KOPT-K1 (cell line): Measurements from ENCODE around the gene ORM1.
"Not testable (repeated sequence)": the region's sequence is repeated elsewhere in the genome, so short reads cannot be mapped to it uniquely, and the experiment has no call there.

Experiments used
- H3K27ac ChIP-seq: fragments of 200-600 bp; sonication (generic); 2 replicates; pipeline ENCODE4 v1.5.1; 2016; ENCODE audit warnings: antibody characterized with exemption, mild to moderate bottlenecking, low read depth, low read length; ENCODE audit not compliant: poor library complexity, severe bottlenecking
- H3K36me3 ChIP-seq: fragments of 200-600 bp; sonication (generic); 2 replicates; pipeline ENCODE4 v1.5.1; 2017; ENCODE audit warnings: antibody characterized with exemption, mild to moderate bottlenecking, low read length, moderate library complexity; ENCODE audit not compliant: insufficient read depth
- H3K9me3 ChIP-seq: fragments of 200-600 bp; sonication (generic); 2 replicates; pipeline ENCODE4 v1.5.1; 2017; ENCODE audit warnings: antibody characterized with exemption, low read length, mild to moderate bottlenecking; ENCODE audit not compliant: insufficient read depth, poor library complexity, severe bottlenecking

ORM1 gene

DNA sequence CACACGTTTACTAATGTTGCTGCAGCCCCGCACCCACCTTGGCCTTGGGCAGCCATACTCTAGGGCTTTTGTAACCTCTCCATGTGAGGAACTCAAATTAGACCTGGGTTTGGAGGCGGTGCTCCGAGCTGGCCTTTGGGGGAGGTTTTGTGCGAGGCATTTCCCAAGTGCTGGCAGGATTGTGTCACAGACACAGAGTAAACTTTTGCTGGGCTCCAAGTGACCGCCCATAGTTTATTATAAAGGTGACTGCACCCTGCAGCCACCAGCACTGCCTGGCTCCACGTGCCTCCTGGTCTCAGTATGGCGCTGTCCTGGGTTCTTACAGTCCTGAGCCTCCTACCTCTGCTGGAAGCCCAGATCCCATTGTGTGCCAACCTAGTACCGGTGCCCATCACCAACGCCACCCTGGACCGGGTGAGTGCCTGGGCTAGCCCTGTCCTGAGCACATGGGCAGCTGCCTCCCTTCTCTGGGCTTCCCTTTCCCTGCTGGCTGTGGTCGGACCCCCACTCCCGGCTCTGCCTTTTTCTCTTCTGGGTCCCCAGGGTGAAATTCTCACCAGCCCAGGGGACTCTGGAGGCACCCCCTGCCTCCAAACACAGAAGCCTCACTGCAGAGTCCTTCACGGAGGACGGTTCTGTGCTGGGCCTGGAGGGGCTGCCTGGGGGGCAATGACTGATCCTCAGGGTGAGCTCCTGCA is at the start of gene ORM1:
Gene ORM1, plus strand, starts transcription at position 268 of the 701 bp plus-strand sequence. Its CDS starts 36 bp downstream, at position 304.
- not testable (repeated sequence) for H3K36me3 ChIP-seq, H3K27ac ChIP-seq, H3K9me3 ChIP-seq

DNA sequence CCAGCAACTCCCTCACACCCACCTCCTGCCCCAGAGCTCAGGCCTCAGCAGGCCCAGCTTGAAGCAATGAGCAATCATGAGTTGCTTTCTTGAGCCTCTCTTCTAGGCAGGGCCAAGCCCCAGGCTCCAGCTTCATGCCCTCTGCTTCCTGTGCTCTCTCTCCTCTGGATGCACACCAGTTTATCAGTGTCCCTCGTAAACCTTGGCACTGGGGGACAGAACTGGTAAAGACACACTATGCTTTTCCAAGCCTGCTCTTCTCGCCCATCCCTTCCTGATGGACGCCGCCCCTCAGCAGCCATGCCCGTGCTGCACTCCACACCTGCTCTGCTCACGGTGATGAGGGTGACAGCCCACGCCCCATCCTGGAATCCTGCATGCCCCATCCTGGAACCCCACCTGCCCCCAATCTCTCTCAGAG is 49.4 kb upstream of the ORM1 start:
- Histone ChIP-seq H3K36me3 (no peaks in the 10 kb centered on the region), H3K27ac (no peak overlapping the region), H3K9me3 (no peaks in the 10 kb centered on the region)

DNA sequence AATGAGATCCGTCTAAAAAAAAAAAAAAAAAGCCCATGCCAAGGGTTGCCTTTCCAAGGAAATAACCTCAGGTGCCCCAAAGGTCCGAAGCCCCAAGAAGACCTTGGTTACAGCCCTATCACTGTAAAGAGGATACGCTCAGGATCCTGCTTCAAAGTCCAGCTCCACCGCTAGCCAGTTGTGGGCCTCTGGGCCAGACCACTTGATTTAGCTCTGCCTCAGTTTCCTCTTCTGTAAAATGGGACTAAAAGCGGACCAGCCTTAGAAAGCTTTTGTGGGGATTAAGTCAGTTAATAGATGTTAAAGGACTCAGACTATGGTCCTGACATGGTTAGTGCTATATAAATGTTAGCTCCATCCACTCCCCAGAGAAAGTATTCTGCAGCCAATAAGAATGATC is 48.7 kb upstream of the ORM1 start:
- H3K36me3 ChIP-seq: no peaks in the 10 kb centered on the region

DNA sequence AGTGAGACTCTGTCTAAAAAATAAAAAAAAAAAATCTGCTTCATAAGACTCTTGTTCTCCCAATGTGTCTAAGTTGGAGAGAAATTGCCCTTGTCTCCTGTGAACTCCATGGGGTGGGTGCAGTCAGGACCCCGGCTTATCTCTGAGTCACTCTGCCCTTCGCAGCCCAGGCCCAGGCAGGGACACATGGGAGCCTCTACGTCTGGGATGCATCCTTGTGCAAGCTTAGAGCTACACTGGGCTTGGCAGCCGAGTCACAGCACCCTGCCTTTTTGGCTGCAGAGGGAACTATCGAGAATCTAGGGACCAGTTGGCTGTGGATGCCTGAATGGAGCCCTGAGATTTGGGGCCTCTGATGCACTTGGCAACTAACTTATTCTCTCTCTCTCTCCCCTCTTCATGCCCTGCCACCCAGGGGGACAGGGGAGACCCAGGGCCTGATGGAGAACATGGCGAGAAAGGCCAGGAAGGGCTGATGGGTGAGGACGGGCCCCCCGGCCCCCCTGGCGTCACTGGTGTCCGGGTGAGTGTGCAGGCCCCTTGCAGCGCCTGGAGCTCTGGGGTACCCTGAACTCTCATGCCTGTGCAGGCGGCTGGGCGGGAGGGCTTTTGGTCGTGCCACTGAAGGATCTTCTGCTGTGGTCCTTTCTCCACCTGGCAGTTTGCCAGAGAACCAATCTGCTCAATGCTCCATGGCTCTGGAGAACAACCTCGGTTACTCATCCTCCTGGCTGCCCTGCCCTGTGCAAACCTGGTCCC is 47.5 kb upstream of the ORM1 start:
- Histone ChIP-seq H3K36me3 (no peaks in the 10 kb centered on the region), H3K27ac (no peak overlapping the region), H3K9me3 (no peaks in the 10 kb centered on the region)

More for the DNA sequence above, 48.7 kb upstream of the ORM1 start:
- Histone ChIP-seq H3K9me3 (no peaks in the 10 kb centered on the region), H3K27ac (no peak overlapping the region)

DNA sequence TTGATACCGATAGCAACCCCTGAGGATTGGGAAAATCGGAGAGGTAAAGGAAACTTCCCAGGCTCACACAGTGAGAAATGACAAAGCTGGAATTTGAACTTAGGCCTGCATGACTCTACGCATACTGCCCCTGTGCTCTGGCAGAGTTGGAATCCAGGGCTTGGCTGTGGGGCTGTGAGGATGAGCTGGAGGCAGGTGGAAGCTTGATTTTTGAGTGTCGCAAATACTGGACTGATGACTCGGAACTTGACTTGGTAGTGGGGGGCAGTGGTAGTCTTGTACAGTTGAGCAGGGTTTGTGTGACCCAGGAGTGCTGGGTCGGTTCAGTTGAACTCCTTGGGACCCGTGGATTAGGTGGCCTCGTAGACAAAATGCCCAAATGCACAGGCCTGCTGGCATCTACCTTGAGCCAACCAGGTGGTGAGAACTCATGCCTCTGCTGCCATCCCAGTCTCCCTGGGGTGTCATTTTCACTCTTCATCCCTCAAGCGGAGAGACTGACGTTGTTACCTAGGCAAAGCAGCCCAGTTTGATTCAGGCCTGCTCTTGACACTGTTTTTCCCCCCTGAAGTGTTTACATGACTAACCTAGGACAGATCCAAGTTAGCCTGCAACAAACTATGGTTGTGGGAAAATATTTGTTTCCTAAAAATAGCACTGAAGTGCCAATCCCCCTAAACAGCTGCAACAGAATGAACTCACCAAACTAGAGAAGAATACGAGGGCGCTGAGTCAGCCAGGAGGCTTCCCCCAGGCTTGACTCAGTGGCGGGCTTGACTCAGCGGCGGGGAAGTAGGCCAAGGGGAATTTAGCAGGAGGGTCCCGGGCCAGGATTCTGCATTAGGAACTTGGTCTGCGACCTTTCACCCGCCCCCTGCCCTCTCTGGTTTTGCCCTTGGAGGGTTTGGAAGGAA is 45.7 kb upstream of the ORM1 start:
- Histone ChIP-seq H3K36me3 (no peaks in the 10 kb centered on the region), H3K9me3 (no peaks in the 10 kb centered on the region), H3K27ac (no peak overlapping the region)

DNA sequence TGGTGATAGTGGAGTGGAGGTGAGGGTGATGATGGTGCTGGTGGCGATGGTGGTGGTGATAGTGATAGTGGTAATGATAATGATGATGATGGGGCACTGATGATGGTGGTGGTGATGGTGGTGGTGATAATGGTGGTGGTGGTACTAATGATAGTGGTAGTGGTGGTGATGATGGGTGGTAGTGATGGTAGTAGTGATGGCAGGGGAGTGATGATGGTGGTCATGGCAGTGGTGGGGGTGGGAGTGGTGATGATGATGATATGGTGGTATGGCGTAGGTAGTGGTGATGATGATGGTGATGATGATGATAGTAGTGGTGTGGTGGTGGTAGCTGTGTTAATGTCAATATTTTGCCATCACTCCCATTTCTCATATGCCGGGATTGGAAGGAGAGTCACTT is 44.5 kb upstream of the ORM1 start:
- H3K27ac ChIP-seq: no peak overlapping the region
- H3K9me3 ChIP-seq: no peaks in the 10 kb centered on the region
- no peaks in the 10 kb centered on the region for H3K36me3 ChIP-seq

DNA sequence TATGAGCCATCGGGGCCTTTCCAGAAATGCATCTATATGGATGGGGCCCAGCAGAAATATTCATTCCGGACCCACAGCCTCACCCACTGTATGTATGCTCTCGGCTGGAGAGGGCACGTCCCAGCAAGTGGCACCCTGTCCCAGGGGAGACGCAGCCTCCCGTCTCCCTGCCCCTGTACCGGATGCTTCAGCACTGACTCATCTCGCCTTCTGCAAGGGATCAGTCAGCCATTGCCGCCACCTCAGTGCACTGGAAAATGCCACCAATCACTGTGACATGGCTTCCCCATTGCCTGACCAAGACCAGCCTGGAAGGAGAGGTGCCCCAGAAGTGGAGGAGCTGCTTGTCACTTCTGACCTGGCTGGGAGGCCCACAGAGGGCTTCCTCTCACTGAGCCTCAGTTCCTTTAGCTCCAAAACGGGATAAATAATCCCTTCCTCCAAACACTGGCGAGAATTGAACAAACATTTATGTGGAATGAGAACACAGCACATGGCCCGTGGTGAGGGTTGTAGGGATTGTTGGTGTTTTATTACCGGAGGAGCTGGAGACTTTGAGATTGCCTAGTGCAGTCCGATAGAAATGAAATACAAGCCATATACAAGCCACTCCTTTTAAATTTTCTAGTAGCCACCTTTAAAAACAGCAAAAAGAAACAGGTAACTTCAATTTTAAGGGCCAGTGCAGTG is 43.9 kb upstream of the ORM1 start:
- Histone ChIP-seq H3K27ac (no peak overlapping the region), H3K9me3 (no peaks in the 10 kb centered on the region), H3K36me3 (no peaks in the 10 kb centered on the region)

DNA sequence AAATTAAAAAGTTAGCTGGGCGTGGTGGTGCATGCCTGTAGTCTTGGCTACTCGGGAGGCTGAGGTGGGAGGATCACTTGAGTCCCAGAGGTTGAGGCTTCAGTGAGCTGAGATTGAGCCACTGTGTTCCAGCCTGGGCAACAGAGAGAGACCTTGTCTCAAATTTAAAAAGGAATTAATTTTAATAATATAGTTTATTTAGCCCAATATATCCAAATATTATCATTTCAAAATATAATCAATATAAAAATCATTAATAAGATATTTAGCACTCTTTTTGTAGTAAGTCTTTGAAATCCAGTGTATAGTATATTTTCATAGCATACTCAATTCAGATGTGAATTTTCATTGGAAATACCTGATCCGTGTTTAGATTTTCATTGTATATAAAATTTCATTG is 43.2 kb upstream of the ORM1 start:
- Histone ChIP-seq H3K36me3 (no peaks in the 10 kb centered on the region), H3K9me3 (no peaks in the 10 kb centered on the region), H3K27ac (no peak overlapping the region)

DNA sequence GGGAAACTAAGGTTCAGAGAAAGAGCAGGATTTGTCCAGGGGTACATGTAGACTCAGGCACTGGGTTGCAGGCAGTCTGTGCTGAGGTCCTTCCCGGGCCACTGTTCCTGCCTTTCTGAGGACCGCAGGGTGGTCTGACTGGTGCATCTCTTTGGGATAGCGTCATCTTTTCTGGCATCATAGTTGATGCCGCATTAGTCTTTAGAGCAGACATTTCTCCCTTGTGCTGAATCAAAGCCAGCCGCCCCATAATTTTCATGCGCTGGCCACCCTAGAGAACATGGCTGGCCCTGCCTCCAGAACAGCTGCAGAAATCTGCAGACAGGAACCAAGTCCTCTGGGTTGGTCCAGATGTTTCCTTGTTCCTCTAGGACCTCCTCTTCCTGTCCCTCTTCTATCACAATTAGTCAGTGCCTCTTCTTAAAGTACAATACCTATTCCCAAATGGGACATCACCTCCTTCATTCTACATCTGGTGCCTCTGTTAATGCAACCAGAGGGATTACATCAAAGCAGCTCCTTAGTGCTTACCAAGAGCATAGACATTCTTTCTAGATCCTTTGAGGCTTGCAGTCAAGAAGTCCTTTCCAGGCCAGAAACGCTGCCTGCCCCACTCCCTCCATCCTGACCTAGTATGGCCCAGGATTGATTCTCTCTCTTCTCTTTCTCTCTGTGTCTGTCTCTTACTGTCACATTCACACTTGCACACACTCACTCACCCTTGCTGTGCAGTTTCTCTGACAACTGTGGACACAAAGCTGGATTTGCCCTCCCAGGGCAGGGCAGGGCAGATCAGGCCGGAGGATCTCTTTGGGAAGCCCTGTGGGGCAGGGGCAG is 42.0 kb upstream of the ORM1 start:
- Histone ChIP-seq H3K9me3 (no peaks in the 10 kb centered on the region), H3K27ac (no peak overlapping the region), H3K36me3 (no peaks in the 10 kb centered on the region)

DNA sequence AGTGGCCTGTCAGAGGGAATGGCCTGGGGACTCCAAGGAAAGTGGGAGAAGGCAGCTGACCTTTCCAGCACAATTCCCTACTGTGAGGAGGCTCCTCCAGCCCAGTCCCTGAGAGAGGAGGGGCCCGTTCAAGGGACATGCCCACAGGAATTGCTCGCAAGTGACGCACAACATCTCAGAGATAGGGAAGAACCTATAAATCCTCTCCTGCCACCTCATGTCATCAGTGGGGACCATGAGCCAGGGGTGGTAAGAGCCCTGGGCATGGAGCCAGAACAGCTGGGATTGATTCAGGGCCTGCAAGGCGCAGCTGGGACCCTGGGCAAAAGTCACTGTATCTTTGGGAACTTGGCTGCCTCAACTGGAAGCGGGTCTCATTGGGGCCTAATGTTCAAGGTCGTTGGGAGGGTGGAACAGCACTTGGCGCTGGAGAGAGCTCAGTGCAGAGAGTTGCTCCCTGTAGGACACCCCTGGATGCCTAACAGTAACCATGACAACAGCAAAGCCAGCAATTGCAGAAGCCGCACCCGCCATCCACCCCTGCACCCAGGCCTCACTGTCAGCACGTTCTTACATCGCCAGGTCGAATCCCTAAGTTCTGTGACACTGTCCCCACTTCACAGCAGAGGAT is 41.3 kb upstream of the ORM1 start:
- Histone ChIP-seq H3K36me3 (no peaks in the 10 kb centered on the region), H3K27ac (no peak overlapping the region), H3K9me3 (no peaks in the 10 kb centered on the region)

DNA sequence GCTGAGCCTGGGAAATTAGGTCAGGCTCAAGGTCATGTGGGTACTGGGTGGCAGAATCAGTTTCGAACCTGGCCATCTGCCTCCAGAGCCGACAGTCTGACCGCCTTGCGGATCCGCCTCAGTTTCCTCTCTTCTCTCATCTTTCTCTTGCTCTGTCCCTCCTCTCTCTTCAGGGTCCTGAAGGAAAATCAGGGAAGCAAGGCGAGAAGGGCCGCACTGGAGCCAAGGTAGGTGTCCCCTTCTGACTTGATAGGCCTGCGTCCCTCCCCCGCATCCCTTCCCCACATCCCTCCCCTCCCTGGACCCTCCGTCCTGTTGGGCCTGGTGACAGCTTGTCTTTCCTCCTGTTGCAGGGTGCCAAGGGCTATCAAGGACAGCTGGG is 40.8 kb upstream of the ORM1 start:
- no peaks in the 10 kb centered on the region for H3K36me3 ChIP-seq
- H3K27ac ChIP-seq: no peak overlapping the region
- no peaks in the 10 kb centered on the region for H3K9me3 ChIP-seq

DNA sequence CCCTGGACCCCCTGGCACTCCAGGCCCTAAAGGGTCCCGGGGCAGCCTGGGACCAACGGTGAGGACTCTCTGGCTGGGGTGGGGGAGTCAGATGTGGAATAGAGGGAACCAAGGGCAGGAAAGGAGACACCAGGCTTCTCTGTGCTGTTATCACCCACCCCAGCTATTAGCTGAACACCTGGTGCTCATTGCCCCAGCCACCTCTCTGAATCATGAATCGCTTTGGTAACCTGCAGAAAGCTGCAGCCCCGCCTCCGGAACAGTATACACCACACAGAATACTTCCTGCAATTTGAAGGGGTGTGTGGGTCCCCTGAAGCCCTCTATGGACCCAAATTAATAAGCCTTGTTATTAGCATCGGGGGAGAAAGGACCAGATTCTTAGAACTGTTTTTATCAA is 40.4 kb upstream of the ORM1 start:
- Histone ChIP-seq H3K27ac (no peak overlapping the region), H3K36me3 (no peaks in the 10 kb centered on the region), H3K9me3 (no peaks in the 10 kb centered on the region)

DNA sequence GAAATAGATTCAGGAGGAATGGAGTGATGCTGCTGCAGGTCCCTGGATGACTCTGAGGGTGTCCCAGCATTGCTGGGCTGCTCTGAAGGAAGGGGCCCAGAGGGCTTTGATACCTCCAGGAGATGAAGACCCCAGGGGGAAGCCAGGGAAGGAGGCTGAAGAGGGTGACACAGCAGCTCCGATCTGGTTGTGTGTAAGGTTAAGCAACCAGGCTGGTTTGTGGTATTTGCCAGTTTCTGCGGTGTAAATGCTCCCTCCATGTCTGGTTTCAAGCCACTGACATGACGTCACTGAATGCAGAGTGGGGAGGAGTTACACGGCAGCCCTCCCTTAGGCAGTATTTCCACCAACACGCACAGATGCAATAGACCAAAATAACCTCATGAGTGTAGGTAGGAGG is 40.0 kb upstream of the ORM1 start:
- H3K36me3 ChIP-seq: no peaks in the 10 kb centered on the region
- no peak overlapping the region for H3K27ac ChIP-seq
- no peaks in the 10 kb centered on the region for H3K9me3 ChIP-seq
